Left renal cortex interstitium (tissue), 4 donors: ENCODE measurements around the gene AKTIP. TPM values are rescaled to one million over a fixed set of nuclear protein-coding genes. Genes with fewer than 3 reads are reported as not detected.

Experiments used
- DNase-seq, 4 donors: peaks; one replicate each; pipeline ENCODE4 v3.0.0-alpha.2; 2013; ENCODE audit warnings: low read depth in 4 of 4, low spot score in 2 of 4, missing footprints in 1 of 4
- polyA plus RNA-seq, 4 donors: library from polyadenylated mRNA; unstranded; fragments of 120-200 nt; gene quantifications; one replicate each; pipeline ENCODE4 v1.2.1, GENCODE V29; 2013; ENCODE audit not compliant: insufficient read length in 4 of 4

The AKTIP gene
- polyA plus RNA-seq, 4 donors, result 35.7 to 48.3 (median 46.0) TPM

DNA sequence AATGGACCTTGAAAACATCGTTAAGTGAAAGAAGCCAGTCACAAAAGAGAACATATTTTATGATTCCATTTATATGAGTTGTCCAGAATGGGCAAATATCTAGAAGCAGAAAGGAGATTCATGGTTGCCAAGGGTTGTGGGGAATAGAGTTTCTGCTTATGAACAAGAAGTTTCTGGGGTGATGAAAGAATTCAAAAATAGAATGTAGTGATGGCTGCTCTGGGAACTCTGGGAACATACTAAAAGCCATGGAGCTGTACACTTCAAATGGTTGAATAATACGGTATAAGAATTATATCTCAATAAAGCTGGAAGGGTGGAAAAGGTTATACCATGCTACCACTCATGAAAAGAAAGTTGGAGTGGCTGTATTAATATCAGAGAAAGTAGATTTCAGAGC is 18.5 kb downstream of the AKTIP start:
- no peak for DNase-seq

DNA sequence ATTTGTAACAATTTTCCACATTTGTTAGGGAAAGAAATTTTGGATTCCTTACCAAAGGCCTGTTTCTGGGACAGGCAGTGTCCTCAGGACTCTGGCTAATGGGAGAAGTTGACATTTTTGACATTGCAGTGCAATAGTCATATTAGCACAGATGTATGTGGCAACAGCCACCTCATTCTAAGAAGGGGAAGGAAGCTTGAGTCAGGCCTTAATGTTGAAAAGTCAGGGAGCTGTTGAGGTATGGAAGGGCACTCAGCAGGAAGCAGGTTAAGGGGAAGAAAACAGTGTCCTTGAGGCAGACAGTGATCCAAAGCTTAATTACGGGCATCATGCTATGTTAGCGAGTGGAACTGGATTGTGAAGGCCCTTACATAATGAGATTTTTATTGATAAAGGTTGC is 20.9 kb downstream of the AKTIP start:
- DNase-seq, result no peak

DNA sequence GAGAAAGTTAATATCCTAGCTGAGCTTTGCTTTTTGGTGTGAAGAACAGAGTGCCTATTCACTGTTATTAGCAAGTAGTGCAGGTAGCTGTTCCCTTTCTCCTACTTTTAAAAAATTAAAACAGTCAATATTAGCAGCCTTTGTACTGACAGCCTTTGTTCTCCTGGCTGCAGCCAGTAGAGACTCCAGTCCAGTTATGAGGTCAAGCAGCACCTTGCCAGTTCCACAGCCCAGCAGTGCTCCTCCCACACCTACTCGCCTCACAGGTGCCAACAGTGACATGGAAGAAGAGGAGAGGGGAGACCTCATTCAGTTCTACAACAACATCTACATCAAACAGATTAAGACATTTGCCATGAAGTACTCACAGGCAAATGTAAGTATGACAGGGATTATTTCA is 22.6 kb downstream of the AKTIP start:
- DNase-seq, result no peak

DNA sequence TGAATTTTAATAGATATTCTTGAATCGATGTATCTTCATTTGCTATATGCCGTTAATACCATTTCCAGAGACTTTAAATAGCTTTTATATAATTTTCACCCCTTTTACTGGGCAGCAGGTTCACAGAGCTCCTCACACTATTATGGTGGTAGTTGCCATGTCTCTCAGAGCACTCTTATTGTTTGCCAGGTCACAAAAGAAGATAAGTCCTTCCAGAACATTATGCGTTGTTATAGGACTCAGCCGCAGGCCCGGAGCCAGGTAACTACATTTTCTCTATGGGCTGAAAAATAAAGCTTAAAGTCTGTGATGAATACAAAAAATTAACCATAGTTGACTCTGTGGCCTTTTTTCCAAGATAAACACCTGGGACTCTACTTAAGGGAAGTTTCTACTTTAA is 24.0 kb downstream of the AKTIP start:
- no peak for DNase-seq

DNA sequence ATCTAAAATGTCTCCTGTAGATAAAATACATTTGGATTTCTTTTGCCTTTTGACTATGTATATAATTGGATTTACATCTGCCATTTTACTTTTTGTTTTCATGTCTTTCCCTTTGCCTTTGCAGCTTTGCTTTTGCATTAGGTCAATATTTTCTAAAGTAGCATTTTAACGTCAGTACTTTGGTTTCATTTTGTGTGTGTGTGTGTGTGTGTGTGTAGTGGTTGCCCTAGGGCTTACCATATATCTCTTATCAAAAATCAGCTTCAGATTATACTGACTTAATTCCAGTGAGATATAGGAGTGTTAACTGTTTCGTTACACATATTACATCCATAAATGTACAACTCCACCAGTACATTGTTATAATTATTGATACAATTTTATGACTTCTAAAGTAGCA is 26.1 kb downstream of the AKTIP start:
- no peak for DNase-seq

DNA sequence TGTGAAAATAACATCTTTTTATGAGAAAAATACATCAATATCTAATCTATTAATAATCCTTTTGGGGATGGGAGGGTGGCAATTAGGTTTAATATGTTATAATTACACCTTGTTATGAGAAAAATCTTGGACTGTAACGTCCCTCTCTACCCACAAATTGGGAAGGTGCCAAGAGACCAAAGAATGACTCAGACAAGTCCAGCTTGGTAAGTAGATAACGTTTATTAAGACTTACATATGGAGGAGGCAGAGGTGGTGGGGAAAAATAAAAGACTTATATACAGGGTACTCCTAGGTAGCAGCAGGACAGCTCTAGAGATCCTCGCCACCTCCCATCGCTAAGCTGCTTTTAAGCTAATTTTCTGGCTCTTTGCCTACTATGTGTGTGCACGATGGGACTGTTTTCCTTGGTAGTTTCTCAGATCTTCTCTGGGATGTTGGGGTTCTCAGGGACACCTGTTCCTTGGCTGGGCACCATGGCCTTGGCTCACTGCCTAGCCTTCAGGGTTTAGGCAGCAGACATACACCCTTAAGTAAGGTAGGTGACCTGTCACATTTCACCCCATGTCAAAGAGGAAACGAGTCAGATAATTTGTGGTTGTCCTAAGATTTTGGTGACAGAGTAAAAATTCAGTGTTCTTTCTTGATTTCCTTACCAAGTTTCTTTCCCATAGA is 37.3 kb downstream of the AKTIP start:
- no peak for DNase-seq

DNA sequence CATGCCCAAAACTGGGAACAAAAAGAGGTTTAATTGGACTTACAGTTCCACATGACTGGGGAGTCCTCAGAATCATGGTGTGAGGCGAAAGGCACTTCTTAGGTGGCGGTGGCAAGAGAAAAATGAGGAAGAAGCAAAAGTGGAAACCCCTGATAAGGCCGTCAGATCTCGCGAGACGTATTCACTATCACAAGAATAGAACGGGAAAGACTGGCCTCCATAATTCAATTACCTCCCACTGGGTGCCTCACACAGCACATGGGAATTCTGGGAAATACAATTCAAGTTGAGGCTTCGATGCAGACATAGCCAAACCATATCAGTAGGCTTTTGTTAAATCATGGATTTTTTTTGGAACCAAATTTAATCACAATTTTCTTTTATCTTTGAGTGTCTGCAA is 44.4 kb downstream of the AKTIP start:
- no peak for DNase-seq

DNA sequence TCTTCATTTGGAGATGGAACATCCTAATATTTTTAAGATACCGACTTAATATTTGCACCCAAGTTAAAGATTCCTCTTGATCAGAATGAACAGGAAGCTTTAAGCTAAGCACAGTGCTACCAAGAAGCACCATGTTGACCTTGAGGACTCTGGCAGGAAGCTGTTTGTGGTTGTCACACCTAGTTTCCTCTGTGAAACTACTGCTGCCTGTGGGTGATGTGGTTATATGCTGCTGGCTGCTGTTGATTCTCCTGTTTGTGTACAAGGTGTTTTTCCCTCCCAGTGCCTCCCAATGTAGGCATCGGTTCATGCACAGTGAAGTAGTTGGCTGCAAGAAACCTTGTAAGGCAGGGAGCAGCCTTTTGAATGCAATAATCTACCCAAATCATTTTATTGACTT is 45.3 kb downstream of the AKTIP start:
- DNase-seq, result no peak

DNA sequence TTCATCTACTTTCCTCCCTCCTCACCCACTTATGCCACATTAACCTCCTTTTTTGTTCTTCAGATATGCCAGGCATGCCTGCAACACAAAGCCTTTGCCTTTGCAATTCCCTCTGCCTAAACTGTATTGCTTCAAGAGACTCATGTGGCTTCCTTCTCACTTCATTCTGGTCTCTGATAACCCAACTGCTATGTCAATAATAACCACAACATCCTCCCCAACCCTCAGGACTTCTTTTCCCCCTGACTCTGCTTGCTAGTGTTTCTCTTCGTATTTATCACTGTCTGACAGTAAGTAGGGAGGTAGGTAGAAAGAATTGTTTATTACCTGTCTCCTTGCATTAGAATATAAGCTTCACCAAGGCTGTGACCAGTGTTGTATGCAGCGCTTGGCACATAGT is 46.4 kb downstream of the AKTIP start:
- DNase-seq, result no peak

DNA sequence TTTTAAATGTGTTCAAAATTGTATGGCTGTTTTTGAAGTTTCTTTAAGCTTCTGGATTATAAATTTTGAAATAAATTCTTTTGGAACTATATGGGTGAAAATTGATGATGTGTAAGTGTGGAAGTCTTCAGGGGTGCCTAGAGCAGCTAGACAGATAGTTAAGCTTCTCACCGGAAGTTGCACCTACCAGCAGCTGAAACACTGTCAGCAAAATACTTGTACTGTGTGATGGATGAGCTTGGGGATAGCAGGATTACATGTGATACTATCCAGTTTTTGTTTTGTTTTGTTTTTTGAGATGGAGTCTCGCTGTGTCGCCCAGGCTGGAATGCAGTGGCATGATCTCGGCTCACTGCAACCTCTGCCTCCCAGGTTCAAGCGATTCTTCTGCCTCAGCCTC is 49.1 kb downstream of the AKTIP start:
- DNase-seq, result no peak

DNA sequence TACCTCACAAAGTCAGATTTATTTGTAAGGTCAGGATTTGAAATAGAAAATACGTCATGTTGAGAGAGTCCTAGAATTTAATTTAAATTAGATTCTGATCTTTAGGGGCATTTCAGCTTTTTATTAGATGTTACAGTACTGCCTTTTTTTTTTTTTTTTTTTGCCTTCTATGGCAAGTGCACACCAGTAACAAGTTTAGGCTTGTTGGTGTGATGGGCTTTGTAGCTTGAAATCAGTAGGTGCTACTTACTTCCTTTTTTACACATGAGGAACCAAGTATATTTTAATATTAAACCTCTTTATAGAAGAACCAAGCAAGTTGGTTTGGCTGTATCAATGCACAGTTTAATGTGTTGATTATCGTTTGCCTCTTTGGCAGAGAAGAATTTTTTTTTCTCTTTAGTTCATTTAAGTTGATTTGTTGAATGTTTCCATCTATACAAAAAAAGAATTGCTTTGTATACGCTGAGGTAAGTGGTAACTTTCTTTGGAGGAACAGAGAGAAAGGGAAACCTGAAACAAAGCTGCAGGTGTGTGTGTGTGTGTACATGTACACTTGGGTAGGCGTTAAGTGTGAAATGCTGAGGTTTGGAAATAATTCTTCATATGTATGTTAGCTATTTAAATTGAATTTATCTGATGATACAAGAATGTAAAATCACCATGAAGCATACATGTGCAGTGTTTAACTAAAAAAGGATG is 53.0 kb downstream of the AKTIP start:
- DNase-seq, result no peak

DNA sequence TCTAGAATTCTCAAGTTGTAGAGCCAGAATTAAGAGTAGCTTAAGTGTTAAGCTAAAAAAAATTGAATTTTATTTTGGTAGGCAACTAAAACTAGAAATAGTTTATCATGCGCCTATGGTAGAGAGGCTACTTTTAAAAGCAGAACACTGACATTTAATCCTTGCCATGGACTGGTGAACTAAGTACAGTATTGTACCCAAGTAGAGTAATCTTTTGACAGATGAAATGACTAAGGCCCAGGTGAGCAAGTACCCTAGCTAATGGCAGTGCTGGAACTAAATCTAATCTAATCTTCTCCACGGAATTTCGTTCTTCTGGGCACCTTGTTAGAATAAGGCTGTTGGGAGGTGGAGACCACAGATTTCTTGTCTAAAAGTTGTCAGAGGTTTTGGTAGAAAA is 56.9 kb downstream of the AKTIP start:
- no peak for DNase-seq

DNA sequence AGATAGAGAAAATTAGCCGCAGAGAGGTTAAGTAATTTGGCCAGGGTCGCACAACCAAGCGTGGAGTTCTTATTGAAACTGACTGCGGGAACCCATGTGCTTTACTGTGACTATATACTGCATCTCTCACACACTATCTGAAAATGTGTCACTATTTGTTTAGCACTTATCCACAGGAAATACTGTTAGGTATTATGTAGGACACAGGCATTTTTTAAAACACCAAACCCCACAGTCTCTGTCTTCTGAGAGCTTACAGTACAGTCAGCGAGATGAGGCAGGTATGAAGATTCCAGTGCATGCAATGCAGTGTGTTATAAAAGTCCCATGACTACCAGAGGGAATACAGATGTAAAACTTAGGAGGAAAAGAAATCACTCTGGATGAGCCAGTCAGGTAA is 57.5 kb downstream of the AKTIP start:
- DNase-seq, result no peak

Other genes starting within 250 kb of the AKTIP start
- gene RBL2, start 68.7 kb downstream of the AKTIP start, polyA plus RNA-seq, result 10 to 100 TPM; 54.2 to 95.5 (median 89.9) TPM
- gene RPGRIP1L, start 200.7 kb upstream of the AKTIP start, polyA plus RNA-seq, result 10 to 100 TPM; 14.8 to 20.0 (median 17.9) TPM
- gene FTO, start 200.9 kb upstream of the AKTIP start, polyA plus RNA-seq, result 10 to 100 TPM; 83.2 to 91.1 (median 86.2) TPM